Measurements from ENCODE around the gene TNP2. TPM values are rescaled to one million over a fixed set of nuclear protein-coding genes. Genes with fewer than 3 reads are reported as not detected.

The TNP2 gene
- total and polyA plus RNA-seq, 9 of the 15 experiments (the other 6 are each of a cell fraction or from before 2014, with no cell fraction given) = not detected

DNA sequence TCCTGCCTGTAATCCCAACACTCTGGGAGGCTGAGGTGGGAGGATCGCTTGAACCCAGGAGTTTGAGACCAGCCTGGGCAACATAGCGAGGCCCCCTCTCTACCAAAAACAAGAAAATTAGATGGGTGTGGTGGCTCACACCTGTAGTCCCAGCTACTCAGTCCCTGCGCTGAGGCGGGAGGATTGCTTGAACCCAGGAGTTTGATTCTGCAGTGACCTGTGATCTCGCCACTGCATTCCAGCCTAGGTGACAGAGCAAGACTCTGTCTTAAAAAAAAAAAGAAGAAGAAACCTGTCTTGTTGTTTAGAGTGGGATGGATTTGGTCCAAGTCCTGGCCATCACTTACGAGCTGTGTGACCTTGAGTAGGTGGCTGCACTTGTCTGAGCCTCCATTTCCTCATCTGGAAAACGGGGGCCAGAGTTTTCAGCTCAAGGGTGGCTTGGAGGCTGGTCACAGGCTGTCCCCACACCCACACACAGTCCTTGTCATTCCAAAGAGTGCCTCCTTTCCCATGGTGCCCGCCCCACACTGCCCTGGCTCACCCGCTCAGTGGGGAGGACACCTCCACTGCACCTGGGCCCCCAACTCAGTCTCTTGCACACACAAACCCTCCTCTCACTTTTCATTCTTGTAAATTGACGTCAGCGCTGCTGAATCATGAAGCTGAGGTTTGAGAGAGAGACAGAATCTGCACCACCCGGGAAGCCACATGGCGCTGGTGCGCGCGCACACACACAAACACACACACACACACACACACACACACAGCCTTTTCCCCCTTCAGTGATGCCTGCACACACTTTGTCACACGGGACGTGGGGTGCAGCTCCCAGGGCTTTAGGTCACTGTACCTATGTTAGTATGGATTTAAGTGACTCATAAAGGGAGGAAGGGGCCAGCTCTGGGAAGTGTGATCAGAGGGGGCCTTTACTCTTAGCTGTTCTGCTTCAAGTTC lies 17.3 kb downstream of the TNP2 start (continued):
- TF ChIP-seq E2F8 (IDR thresholded peaks at IDR 0.05; ENCODE audit: low read depth, partially characterized antibody) (peak; percentile 53), PHB (CRISPR knock-in tag; IDR thresholded peaks at IDR 0.05) (no peak), BCL6 (CRISPR knock-in tag; IDR thresholded peaks at IDR 0.05) (no peak), FOXJ3 (CRISPR knock-in tag; IDR thresholded peaks at IDR 0.05) (no peak), RHOXF2B (CRISPR knock-in tag; conservative IDR thresholded peaks at IDR 0.05) (no peak), GATAD2B (IDR thresholded peaks at IDR 0.05; ENCODE audit: borderline replicate concordance) (no peak), AFF1 (IDR thresholded peaks at IDR 0.05; ENCODE audit: low read depth in 1 of 2, partially characterized antibody in 2 of 2) (peak in 1 of 2 experiments; percentile 45), POLR2B (IDR thresholded peaks at IDR 0.05; ENCODE audit: low read depth, partially characterized antibody) (no peak), NR0B1 (IDR thresholded peaks at IDR 0.05; ENCODE audit: partially characterized antibody) (no peak), SMAD2 (IDR thresholded peaks at IDR 0.05; ENCODE audit: low read depth, low read length) (no peak), CXXC5 (CRISPR knock-in tag; IDR thresholded peaks at IDR 0.05) (no peak), GABPA (tag; conservative IDR thresholded peaks at IDR 0.05; ENCODE audit: low read depth) (no peak), SPI1 (IDR thresholded peaks at IDR 0.05; ENCODE audit: borderline replicate concordance, low read depth, low read length) (no peak)
- TF ChIP-seq, protein P1, sequence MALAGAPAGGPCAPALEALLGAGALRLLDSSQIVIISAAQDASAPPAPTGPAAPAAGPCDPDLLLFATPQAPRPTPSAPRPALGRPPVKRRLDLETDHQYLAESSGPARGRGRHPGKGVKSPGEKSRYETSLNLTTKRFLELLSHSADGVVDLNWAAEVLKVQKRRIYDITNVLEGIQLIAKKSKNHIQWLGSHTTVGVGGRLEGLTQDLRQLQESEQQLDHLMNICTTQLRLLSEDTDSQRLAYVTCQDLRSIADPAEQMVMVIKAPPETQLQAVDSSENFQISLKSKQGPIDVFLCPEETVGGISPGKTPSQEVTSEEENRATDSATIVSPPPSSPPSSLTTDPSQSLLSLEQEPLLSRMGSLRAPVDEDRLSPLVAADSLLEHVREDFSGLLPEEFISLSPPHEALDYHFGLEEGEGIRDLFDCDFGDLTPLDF (CRISPR knock-in tag; IDR thresholded peaks at IDR 0.05) = no peak

All from K562 (cell line).